Putamen (tissue), 1 donor: ENCODE measurements around the gene CD47.

Experiments used
- DNase-seq: peaks from one replicate; pipeline ENCODE4 v3.0.0-alpha.2; 2016; ENCODE audit warnings: low spot score

CD47 gene

GRCh38 chr3:108051005-108051404 lies 39.8 kb downstream of the CD47 start:
- no peak for DNase-seq

- no peak for DNase-seq
Observed at GRCh38 chr3:108047987-108048386, 42.8 kb downstream of the CD47 start.

DNA sequence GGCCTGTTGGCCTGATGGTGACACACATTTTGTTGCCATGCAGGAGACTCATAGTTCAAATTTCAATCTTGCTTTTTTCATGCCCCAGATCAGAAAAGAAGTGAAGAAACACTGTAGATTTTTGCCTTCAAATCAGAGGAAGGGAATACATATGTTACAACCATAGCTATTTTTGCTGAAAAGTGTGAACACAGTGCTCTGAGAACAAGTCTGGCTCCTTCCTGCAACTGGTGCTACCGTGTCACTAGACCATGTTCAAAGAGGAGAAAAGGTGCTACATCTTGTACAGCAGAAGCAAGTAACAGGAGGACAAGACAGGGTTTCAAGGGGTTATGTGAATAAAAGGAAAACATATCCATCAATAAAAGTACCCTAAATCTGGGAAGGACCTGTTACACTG lies 44.6 kb downstream of the CD47 start:
- no peak for DNase-seq

DNA sequence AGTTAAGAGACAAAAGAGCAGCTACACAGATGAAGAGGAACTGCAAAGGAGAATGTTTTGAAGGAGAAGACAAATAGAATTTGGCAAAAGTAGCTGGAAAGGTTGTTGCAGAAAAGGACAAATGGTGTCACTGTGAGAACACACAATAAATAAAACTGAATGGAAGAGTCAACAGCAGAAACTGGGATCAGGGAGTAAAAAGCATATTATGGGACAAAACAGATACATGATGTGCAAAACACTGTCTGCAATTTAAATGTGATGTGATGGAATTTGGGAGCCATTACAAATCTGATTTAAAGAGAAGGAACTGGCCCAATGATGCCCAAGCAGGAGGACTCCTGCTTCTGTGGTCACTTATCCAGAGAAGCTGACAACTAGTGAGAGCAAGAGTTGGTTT lies 46.1 kb downstream of the CD47 start:
- DNase-seq = no peak

DNA sequence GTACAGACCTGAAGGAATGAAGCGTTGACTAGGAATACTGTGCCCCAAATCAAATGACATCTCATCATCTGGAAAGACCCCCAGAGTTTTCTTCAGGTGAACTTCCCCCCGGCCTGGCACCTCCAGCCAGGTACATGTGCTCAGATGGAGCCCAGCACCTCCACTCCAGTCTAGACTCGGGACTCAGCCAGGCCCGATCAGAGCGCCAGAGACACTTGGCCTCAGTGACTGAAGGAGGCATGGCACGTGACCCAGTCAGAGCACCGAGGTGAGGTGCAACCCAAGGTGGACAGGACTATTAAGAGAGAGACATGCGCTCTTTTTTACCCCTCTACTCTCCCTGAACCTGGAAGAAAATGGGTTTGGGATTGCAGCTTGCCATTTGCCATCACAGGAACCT lies 48.5 kb downstream of the CD47 start:
- no peak for DNase-seq

GRCh38 chr3:108041253-108041652 lies 49.6 kb downstream of the CD47 start:
- no peak for DNase-seq

GRCh38 chr3:108037770-108038169 lies 53.1 kb downstream of the CD47 start:
- no peak for DNase-seq

- no peak for DNase-seq
Observed at GRCh38 chr3:108036984-108037741, 53.7 kb downstream of the CD47 start.

GRCh38 chr3:108036401-108036800 lies 54.4 kb downstream of the CD47 start:
- DNase-seq = no peak

DNA sequence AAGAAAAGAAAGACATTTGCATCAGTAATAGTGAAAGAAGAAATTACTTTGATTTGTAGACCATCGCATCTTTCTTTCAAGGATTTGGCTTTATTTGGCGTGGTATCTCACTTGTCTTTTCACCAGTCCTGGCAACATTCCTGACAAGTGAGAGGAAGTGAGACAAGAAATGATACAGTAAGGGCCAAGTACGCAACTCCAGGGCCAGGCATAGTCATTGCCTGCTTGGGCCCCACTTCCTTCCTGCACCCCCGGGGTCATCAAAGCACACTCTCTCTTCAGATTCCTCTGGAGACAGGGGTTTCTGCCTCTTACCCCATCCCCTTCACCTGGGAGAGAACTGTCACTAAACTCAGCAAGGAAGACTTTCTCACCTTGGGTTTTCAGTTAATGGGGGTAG lies 55.1 kb downstream of the CD47 start:
- no peak for DNase-seq

GRCh38 chr3:108031895-108032294 lies 58.9 kb downstream of the CD47 start:
- DNase-seq = no peak

- DNase-seq = no peak
Observed at GRCh38 chr3:108030960-108031359, 59.9 kb downstream of the CD47 start.

- DNase-seq = no peak
Observed at GRCh38 chr3:108029466-108029865, 61.4 kb downstream of the CD47 start.

DNA sequence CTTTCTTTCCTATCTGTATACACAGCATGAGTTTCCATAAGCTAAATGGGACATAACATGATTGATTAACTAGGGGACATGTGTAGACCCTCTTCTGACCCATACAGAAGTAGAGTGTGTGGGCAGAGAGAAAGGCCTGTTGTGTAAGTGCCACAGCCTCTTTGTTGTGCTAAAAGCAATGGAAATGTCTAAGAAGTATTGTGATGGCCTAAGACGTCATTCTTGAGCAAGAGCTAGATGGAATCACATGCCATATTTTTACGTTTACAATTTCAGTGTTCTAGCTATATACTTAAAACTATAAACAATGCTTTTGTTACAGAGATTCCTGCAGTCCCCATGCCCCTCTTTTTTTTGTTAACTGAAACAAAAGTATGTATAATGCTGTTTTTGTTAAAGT lies 61.9 kb downstream of the CD47 start:
- DNase-seq = no peak

- DNase-seq = no peak
Observed at GRCh38 chr3:108025177-108025576, 65.7 kb downstream of the CD47 start.

DNA sequence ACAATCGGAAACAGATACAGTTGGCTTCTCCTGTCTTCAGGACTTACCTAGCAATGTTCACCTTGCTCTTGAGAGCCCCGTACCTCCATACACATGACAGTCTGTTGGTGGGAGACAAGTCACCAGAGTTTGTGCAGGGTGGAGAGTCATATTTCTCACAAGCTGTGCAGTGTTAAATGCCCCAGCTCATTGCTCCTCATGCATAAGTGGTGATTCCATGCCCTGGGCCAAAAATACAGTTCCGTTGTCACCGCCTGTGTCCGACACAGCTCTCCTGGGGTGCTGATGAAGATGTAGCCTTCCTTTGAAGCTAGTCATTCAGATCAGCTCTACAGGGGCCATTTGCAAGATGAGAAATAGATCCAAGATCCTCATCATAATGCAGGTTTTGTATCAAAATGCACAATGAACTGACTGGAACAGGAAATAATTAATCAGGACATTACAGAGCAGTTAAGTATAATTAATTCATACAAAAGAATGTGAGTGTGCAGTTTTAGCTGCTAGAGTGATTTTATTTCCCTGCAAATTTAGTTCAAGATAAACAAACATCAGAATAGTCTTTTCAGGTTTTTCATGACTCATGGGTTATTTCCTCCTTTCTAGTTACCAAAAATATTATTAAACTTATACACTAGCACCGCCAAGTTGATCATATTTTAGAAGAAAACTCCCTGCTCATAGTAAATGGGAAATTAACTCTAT lies 66.5 kb downstream of the CD47 start:
- DNase-seq = no peak

- DNase-seq = no peak
Observed at GRCh38 chr3:108022256-108023150, 68.3 kb downstream of the CD47 start.

DNA sequence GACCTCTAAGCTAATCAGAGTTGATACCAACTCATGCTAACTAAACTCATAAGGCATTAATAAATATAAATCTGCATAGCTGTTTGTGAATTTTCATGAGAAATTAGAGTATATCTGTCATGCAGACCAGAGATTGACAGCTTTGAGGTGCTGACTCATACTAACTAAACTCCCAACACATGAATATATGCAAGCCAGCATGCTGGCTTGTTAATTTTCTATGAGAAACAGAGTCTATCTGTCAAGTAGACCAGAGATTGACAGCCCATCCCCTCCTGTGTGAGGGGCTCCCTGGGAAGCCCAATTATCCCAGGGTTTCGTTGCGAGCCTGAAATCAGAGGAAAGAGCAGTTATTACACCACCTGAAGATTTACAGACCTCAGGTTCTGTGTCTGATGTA lies 69.3 kb downstream of the CD47 start:
- no peak for DNase-seq

- no peak for DNase-seq
Observed at GRCh38 chr3:108021131-108021530, 69.7 kb downstream of the CD47 start.

- DNase-seq = no peak
Observed at GRCh38 chr3:108018552-108018951, 72.3 kb downstream of the CD47 start.

- no peak for DNase-seq
Observed at GRCh38 chr3:108017587-108017986, 73.2 kb downstream of the CD47 start.

DNA sequence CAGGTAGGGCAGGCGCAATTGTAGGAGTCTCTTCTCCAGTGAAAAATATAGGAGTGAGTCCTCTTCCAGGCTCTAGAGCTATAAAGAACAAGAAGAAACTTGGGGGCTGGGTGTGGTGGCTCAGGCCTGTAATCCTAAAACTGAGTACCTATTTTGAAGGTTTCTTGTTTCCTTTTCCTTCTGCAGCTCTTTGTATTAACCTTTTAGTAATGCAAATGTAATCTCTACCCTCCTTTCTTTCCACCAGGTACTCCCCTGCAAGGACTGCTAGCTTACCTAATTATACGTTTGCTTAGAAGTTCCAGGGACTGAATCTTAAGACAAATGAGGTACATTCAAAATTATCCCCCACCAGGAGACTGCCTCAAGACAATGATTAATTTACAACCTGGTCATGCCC lies 75.9 kb downstream of the CD47 start:
- no peak for DNase-seq
